MM.1S (cell line): ENCODE measurements around the gene ADGRF1.

Source experiments
- DNase-seq: peaks from one replicate; pipeline ENCODE4 v3.0.0-alpha.2; 2015
- H2AFZ ChIP-seq: fragments of 300-600 bp; sonication (generic); 2 replicates; pipeline ENCODE4 v1.6.0; 2016; ENCODE audit warnings: antibody characterized with exemption, low read length
- H3F3A ChIP-seq: fragments of 300-600 bp; sonication (generic); 2 replicates; pipeline ENCODE4 v1.6.1; 2016; ENCODE audit warnings: mild to moderate bottlenecking, antibody characterized with exemption, low read length, moderate library complexity, mixed read lengths; ENCODE audit not compliant: insufficient read depth
- H3K27ac ChIP-seq: fragments of 300-600 bp; sonication (generic); 2 replicates; pipeline ENCODE4 v1.5.1; 2016; ENCODE audit warnings: mild to moderate bottlenecking, low read length
- H3K27me3 ChIP-seq: fragments of 300-600 bp; sonication (generic); replicated peaks from 2 replicates; pipeline ENCODE4 v1.6.0; 2016; ENCODE audit warnings: low read length; ENCODE audit not compliant: insufficient read depth
- H3K36me3 ChIP-seq: fragments of 300-600 bp; sonication (generic); replicated peaks from 2 replicates; pipeline ENCODE4 v1.6.1; 2016; ENCODE audit warnings: mild to moderate bottlenecking, low read length, mixed read lengths; ENCODE audit not compliant: insufficient read depth
- H3K4me1 ChIP-seq: fragments of 300-600 bp; sonication (generic); 2 replicates; pipeline ENCODE4 v1.6.1; 2016; ENCODE audit warnings: low read length, mixed read lengths
- H3K4me2 ChIP-seq: fragments of 300-600 bp; sonication (generic); 2 replicates; pipeline ENCODE4 v1.6.0; 2016; ENCODE audit warnings: low read depth, low read length
- H3K4me3 ChIP-seq: fragments of 300-600 bp; sonication (generic); 2 replicates; pipeline ENCODE4 v1.5.1; 2016; ENCODE audit warnings: low read length, mixed read lengths
- H3K79me2 ChIP-seq: fragments of 300-600 bp; sonication (generic); 2 replicates; pipeline ENCODE4 v1.6.1; 2016; ENCODE audit warnings: mixed run types, low read length, mixed read lengths
- H3K9ac ChIP-seq: fragments of 300-600 bp; sonication (generic); 2 replicates; pipeline ENCODE4 v1.6.1; 2016; ENCODE audit warnings: low read length, mixed read lengths
- H3K9me2 ChIP-seq: fragments of 300-600 bp; sonication (generic); replicated peaks from 2 replicates; pipeline ENCODE4 v1.6.1; 2016; ENCODE audit warnings: mild to moderate bottlenecking, low read length, mixed read lengths; ENCODE audit not compliant: insufficient read depth
- H3K9me3 ChIP-seq: fragments of 300-600 bp; sonication (generic); replicated peaks from 2 replicates; pipeline ENCODE4 v1.6.1; 2016; ENCODE audit warnings: mild to moderate bottlenecking, low read length, mixed read lengths; ENCODE audit not compliant: insufficient read depth
- H4K20me1 ChIP-seq: fragments of 300-600 bp; sonication (generic); 2 replicates; pipeline ENCODE4 v1.6.1; 2016; ENCODE audit warnings: mild to moderate bottlenecking, low read length, moderate library complexity, mixed read lengths; ENCODE audit not compliant: insufficient read depth
- CTCF ChIP-seq: fragments of 300-600 bp; sonication (generic); IDR thresholded peaks from 2 replicates; pipeline ENCODE4 v1.5.1; 2016; ENCODE audit warnings: antibody characterized with exemption, low read length, mixed read lengths
- EZH2 ChIP-seq: fragments of 300-600 bp; sonication (generic); optimal IDR thresholded peaks from 2 replicates; pipeline ENCODE3; 2017; ENCODE audit warnings: low read depth, mild to moderate bottlenecking, antibody characterized with exemption, low read length, mixed read lengths
- EZH2phosphoT487 ChIP-seq: fragments of 300-600 bp; sonication (generic); IDR thresholded peaks from 2 replicates; pipeline ENCODE4 v1.6.1; 2018; ENCODE audit warnings: antibody characterized with exemption, low read length

ADGRF1 gene

GRCh38 chr6:47072667-47073066 is 30.5 kb upstream of the ADGRF1 start:
- Histone ChIP-seq H3K79me2 (no peaks in the 10 kb centered on the region), H3K9ac (no peak overlapping the region), H3K4me3 (no peak overlapping the region), H3K27me3 (no peaks in the 10 kb centered on the region), H3K4me2 (no peak overlapping the region), H3K9me2 (no peaks in the 10 kb centered on the region), H3K36me3 (no peaks in the 10 kb centered on the region), H3K4me1 (no peaks in the 10 kb centered on the region), H3K27ac (no peak overlapping the region), H2AFZ (no peak overlapping the region), H3K9me3 (no peaks in the 10 kb centered on the region), H4K20me1 (no peaks in the 10 kb centered on the region), H3F3A (no peaks in the 10 kb centered on the region)
- TF ChIP-seq EZH2phosphoT487 (no peak), EZH2 (no peak), CTCF (no peak)
- no peak for DNase-seq

GRCh38 chr6:47071681-47072080 is 29.5 kb upstream of the ADGRF1 start:
- H3K79me2 ChIP-seq = no peaks in the 10 kb centered on the region
- H3K27ac ChIP-seq = no peak overlapping the region
- H3F3A ChIP-seq = no peaks in the 10 kb centered on the region
- no peak overlapping the region for H3K4me2 ChIP-seq
- no peaks in the 10 kb centered on the region for H3K36me3 ChIP-seq
- TF ChIP-seq EZH2phosphoT487 = no peak
- TF ChIP-seq EZH2 = no peak
- TF ChIP-seq CTCF = no peak
- no peaks in the 10 kb centered on the region for H3K27me3 ChIP-seq
- H3K9me2 ChIP-seq = no peaks in the 10 kb centered on the region
- no peaks in the 10 kb centered on the region for H3K9me3 ChIP-seq
- no peaks in the 10 kb centered on the region for H4K20me1 ChIP-seq
- no peak overlapping the region for H3K4me3 ChIP-seq
- H2AFZ ChIP-seq = no peak overlapping the region
- no peak overlapping the region for H3K9ac ChIP-seq
- H3K4me1 ChIP-seq = no peaks in the 10 kb centered on the region
- DNase-seq = no peak

GRCh38 chr6:47070461-47070860 is 28.3 kb upstream of the ADGRF1 start:
- no peak overlapping the region for H3K4me3 ChIP-seq
- H3K9ac ChIP-seq = no peak overlapping the region
- no peaks in the 10 kb centered on the region for H4K20me1 ChIP-seq
- TF ChIP-seq CTCF (no peak), EZH2 (no peak), EZH2phosphoT487 (no peak)
- no peak overlapping the region for H3K27ac ChIP-seq
- no peak overlapping the region for H3K4me2 ChIP-seq
- H3K36me3 ChIP-seq = no peaks in the 10 kb centered on the region
- H3K4me1 ChIP-seq = no peaks in the 10 kb centered on the region
- no peaks in the 10 kb centered on the region for H3K9me2 ChIP-seq
- no peaks in the 10 kb centered on the region for H3K79me2 ChIP-seq
- H3K27me3 ChIP-seq = no peaks in the 10 kb centered on the region
- DNase-seq = no peak
- H3K9me3 ChIP-seq = no peaks in the 10 kb centered on the region
- no peak overlapping the region for H2AFZ ChIP-seq
- no peaks in the 10 kb centered on the region for H3F3A ChIP-seq
